PC-3 (cell line): ENCODE measurements around the gene NTN4.

ENCODE experiments used
- CTCF ChIP-seq: fragments of 300-600 bp; sonication (generic); conservative IDR thresholded peaks from 2 replicates; pipeline ENCODE4 v1.5.1; 2017; ENCODE audit warnings: antibody characterized with exemption, low read depth, mild to moderate bottlenecking, low read length
- EZH2 ChIP-seq: fragments of 300-600 bp; sonication (generic); IDR thresholded peaks from one replicate; pipeline ENCODE4 v1.6.1; 2017; ENCODE audit warnings: antibody characterized with exemption, mild to moderate bottlenecking, low read length; ENCODE audit not compliant: unreplicated experiment
- EZH2phosphoT487 ChIP-seq: fragments of 300-600 bp; sonication (generic); IDR thresholded peaks from 2 replicates; pipeline ENCODE4 v1.6.1; 2018; ENCODE audit warnings: mild to moderate bottlenecking, antibody characterized with exemption, low read length, borderline replicate concordance

- TF ChIP-seq CTCF = no peak
- TF ChIP-seq EZH2 = no peak
- no peak for TF ChIP-seq EZH2phosphoT487
Observed at GRCh38 chr12:95803817-95804216, 13.3 kb upstream of the NTN4 start.
